Esophagus squamous epithelium (tissue), 5 donors: ENCODE measurements around the gene PM20D2. TPM values are rescaled to one million over a fixed set of nuclear protein-coding genes. Genes with fewer than 3 reads are reported as not detected.

Experiments used
- DNase-seq: peaks from one replicate; lab custom pipeline; 2025; lab: John Stamatoyannopoulos, UW
- H3K27ac ChIP-seq, 4 donors: fragments of 200-600 bp; sonication (generic); one replicate each; pipeline ENCODE4 v1.5.1; 2016 to 2019; ENCODE audit warnings: mild to moderate bottlenecking in 1 of 4
- H3K27me3 ChIP-seq, 4 donors: fragments of 200-600 bp; sonication (generic); 1 replicate in 3 of 4; 2 replicates in 1 of 4; pipeline versions ENCODE4 v1.5.1 to v1.6.0; 2017 to 2021; ENCODE audit warnings: antibody characterized with exemption in 1 of 4
- H3K36me3 ChIP-seq, 3 donors: fragments of 200-600 bp; sonication (generic); one replicate each; pipeline ENCODE4 v1.5.1; 2016 to 2019
- H3K4me1 ChIP-seq, 3 donors: fragments of 200-600 bp; sonication (generic); one replicate each; pipeline ENCODE4 v1.5.1; 2017 to 2019
- H3K4me3 ChIP-seq, 4 donors: fragments of 200-600 bp; sonication (generic); 1 replicate in 3 of 4; 2 replicates in 1 of 4; pipeline ENCODE4 v1.5.1; 2016 to 2019; ENCODE audit warnings: mild to moderate bottlenecking in 2 of 4, moderate library complexity in 1 of 4
- H3K9me3 ChIP-seq, 3 donors: fragments of 200-600 bp; sonication (generic); one replicate each; pipeline ENCODE4 v1.5.1; 2016 to 2019
- POLR2A ChIP-seq, 4 donors: fragments of 450-650 bp; IDR thresholded peaks; one replicate each; pipeline ENCODE4 v1.6.1; 2017; ENCODE audit warnings: antibody characterized with exemption in 4 of 4, mild to moderate bottlenecking in 4 of 4, moderate library complexity in 3 of 4
- WGBS, 2 donors: methylation state at CpG; one replicate each; pipeline ENCODE4 v1.1.5; 2018; 5-methylcytosine and 5-hydroxymethylcytosine counted together
- intact Hi-C: fragments of 100-400 bp; cut with DNase I; formaldehyde crosslinking; loops from one replicate; pipeline ENCODE4 v1.15.0; 2022
- total RNA-seq, 4 donors: library from RNA; depleted of rRNA; stranded (reverse); fragments of >200 nt; gene quantifications; one replicate each; pipeline ENCODE4 v1.1.0, GENCODE V29; 2016
- TF ChIP-seq, protein P1 (sequence below), 6 experiments: fragments of 450-650 bp in 4 of 6; fragments of 200-600 bp in 2 of 6; sonication (generic) in 2 of 6; IDR thresholded peaks; one replicate each; pipeline ENCODE4 v1.5.1; 2016 to 2019; ENCODE audit warnings: antibody characterized with exemption in 6 of 6, mild to moderate bottlenecking in 4 of 6, moderate library complexity in 4 of 6
- donor health status: DM: yes; HTN: yes; CAD: no.

PM20D2 gene
- total RNA-seq, 4 donors from 2014 or later, result 11.9 to 19.0 (median 17.8) TPM

GRCh38 chr6:89198235-89198634 is 52.4 kb downstream of the PM20D2 start:
- no peak for TF ChIP-seq POLR2A (IDR thresholded peaks at IDR 0.05)
- TF ChIP-seq, protein P1, sequence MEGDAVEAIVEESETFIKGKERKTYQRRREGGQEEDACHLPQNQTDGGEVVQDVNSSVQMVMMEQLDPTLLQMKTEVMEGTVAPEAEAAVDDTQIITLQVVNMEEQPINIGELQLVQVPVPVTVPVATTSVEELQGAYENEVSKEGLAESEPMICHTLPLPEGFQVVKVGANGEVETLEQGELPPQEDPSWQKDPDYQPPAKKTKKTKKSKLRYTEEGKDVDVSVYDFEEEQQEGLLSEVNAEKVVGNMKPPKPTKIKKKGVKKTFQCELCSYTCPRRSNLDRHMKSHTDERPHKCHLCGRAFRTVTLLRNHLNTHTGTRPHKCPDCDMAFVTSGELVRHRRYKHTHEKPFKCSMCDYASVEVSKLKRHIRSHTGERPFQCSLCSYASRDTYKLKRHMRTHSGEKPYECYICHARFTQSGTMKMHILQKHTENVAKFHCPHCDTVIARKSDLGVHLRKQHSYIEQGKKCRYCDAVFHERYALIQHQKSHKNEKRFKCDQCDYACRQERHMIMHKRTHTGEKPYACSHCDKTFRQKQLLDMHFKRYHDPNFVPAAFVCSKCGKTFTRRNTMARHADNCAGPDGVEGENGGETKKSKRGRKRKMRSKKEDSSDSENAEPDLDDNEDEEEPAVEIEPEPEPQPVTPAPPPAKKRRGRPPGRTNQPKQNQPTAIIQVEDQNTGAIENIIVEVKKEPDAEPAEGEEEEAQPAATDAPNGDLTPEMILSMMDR (IDR thresholded peaks at IDR 0.05), result no peak
- no peak for DNase-seq
- H3K4me3 ChIP-seq, result no peak overlapping the region
- peaks cover 0 to 17% (median 14%) of the 10 kb centered on the region in 3 donors for H3K9me3 ChIP-seq
- intact Hi-C loops, result no loop called here
- no peak overlapping the region for H3K27ac ChIP-seq
- no peaks in the 10 kb centered on the region for H3K27me3 ChIP-seq
- WGBS, 2 donors, result 45 to 80% methylated on average over 4 to 7 of the region's 7 CpGs
- H3K4me1 ChIP-seq, result no peaks in the 10 kb centered on the region
- no peaks in the 10 kb centered on the region for H3K36me3 ChIP-seq

DNA sequence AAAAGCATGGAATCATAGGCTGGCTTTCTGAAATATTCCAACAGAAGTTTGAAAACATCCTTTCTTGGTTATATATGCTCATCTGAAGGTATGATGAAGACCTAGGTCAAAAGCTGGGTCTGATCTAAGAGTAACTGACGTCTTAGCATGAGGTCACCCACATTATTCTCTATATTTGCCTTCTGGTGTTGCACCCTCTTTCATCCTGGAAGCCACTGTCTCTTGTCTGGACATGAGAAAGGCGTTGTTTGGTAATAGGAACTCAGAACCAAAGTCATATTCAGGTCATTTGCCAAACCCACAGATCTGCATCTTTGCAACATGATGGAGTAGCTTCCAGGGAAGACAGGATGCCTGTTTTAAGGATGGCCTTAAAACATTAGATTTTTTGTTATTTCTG is 53.7 kb downstream of the PM20D2 start:
- Histone ChIP-seq H3K9me3 (peaks cover 0 to 14% (median 13%) of the 10 kb centered on the region in 3 donors), H3K4me3 (no peak overlapping the region), H3K4me1 (no peaks in the 10 kb centered on the region), H3K27ac (no peak overlapping the region), H3K27me3 (no peaks in the 10 kb centered on the region), H3K36me3 (no peaks in the 10 kb centered on the region)
- intact Hi-C loops, result no loop called here
- DNase-seq, result no peak
- 23 to 33% methylated on average over 2 of the region's 2 CpGs for WGBS, 2 donors
- TF ChIP-seq, protein P1 (IDR thresholded peaks at IDR 0.05), result no peak
- TF ChIP-seq POLR2A (IDR thresholded peaks at IDR 0.05), result no peak

DNA sequence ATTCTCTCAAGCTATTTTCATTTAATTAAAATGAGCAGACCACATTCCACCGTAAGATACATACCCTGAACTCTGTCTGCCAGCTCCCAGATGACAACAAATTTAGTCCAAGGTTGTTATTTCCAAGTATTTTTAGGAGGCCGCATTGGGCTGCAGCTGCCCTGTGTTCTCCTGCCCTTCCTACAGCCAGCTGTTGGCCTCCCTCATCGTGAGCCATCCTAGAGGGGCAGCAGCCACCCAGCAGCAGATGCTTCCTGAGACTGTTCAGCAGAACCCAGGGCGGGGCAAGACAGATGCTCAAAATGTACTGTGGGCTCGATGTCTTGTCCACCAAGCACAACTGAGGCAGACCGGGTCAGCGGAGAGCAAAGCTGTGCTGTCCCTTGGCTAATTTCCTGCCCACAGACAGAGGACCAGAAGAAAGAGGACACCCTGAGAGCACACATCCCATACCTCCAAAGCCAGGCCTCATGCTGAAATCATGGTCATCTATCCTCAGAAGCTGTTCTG is 54.9 kb downstream of the PM20D2 start:
- Histone ChIP-seq H3K4me1 (no peaks in the 10 kb centered on the region), H3K9me3 (peaks cover 0 to 2% (median 1%) of the 10 kb centered on the region in 3 donors), H3K27ac (no peak overlapping the region), H3K27me3 (no peaks in the 10 kb centered on the region), H3K4me3 (no peak overlapping the region), H3K36me3 (no peaks in the 10 kb centered on the region)
- TF ChIP-seq, protein P1 (IDR thresholded peaks at IDR 0.05), result no peak
- TF ChIP-seq POLR2A (IDR thresholded peaks at IDR 0.05), result no peak
- intact Hi-C loops, result no loop called here
- WGBS, 2 donors, result 81 to 85% methylated on average over 2 to 7 of the region's 7 CpGs
- no peak for DNase-seq

- TF ChIP-seq, protein P1 (IDR thresholded peaks at IDR 0.05), result no peak
- TF ChIP-seq POLR2A (IDR thresholded peaks at IDR 0.05), result no peak
- no peak for DNase-seq
- WGBS, 2 donors, result 81 to 83% methylated on average over 11 of the region's 11 CpGs
Measured at GRCh38 chr6:89204096-89204495, 58.2 kb downstream of the PM20D2 start.

GRCh38 chr6:89205819-89206218 is 60.0 kb downstream of the PM20D2 start:
- Histone ChIP-seq H3K27me3 (no peaks in the 10 kb centered on the region), H3K36me3 (no peaks in the 10 kb centered on the region), H3K4me3 (no peak overlapping the region), H3K4me1 (no peaks in the 10 kb centered on the region), H3K27ac (no peak overlapping the region), H3K9me3 (no peaks in the 10 kb centered on the region)
- no peak for DNase-seq
- intact Hi-C loops, result no loop called here
- 52 to 53% methylated on average over 3 to 4 of the region's 4 CpGs for whole genome bisulfite sequencing, 2 donors
- TF ChIP-seq POLR2A (IDR thresholded peaks at IDR 0.05), result no peak
- TF ChIP-seq, protein P1 (IDR thresholded peaks at IDR 0.05), result no peak

More at GRCh38 chr6:89204096-89204495, 58.2 kb downstream of the PM20D2 start:
- Histone ChIP-seq H3K9me3 (no peaks in the 10 kb centered on the region), H3K4me1 (no peaks in the 10 kb centered on the region), H3K27ac (no peak overlapping the region), H3K36me3 (no peaks in the 10 kb centered on the region), H3K4me3 (no peak overlapping the region), H3K27me3 (no peaks in the 10 kb centered on the region)
- intact Hi-C loops, result no loop called here
